ENCODE results near the gene RMI2.

The RMI2 gene

GRCh38 chr16:11310634-11310977 is 34.7 kb upstream of the RMI2 start:
- DNase-seq, result no peak

DNA sequence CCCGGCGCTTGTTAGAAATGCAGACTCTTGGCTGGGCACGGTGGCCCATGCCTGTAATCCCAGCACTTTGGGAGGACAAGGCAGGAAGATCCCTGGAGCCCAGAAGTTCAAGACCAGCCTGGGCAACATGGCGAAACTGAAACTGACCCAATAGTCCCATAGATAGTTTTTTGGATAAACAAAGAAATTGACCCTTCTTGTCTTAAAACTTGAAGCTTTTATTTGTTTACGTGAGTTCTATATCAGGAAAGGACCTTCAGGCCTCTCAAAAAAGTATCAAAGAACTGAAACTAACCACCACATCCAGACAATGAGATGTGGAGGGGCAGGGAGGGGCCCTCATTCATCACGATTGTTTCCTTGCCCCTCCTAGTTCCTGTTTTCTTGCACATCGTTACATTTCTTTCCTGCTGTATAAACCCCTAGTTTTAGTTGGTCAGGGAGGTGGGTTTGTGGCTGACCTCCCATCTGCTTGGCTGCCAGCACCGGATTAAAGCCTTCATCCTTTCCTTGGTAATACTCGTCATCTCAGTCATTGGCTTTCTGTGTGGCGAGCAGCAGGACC is 34.2 kb upstream of the RMI2 start:
- peak; percentile 19 for DNase-seq

DNA sequence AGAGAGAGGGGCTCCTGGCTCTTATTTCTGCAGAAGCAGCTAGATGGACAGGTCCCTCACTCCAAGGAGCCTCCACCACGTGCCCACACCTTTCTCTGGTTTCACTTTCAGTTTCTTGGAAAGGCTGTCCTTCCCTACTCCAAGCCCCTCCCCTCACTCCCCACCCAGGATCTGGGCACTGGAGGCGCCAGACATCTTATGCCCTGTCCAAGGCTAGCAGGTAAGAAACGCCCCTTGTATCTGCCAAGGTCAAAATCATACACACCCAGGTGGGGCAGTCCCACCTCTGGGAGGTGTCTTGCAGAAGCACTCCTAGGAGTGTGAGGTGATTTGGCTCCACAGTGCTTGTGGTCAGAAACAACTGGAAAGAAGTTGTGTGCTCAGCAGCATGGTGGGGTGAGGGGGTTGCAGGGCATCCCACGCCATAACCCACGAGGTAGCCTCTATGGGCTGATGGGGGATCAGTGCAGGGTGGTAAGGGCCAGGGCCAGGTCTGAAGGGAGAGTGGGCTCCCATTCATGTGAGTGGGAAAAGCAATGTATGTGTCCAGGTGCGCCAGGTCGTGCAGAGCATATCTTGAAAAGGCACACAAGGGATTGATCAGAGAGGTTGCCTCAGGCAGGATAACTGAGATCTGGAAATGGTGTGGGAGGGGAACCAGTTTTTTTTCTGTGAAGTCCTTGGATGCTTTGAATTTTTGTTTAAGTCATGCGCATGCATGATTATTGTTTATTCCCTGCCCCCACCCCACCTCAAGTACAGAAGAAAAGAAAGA is 32.4 kb upstream of the RMI2 start:
- no peak for DNase-seq

DNA sequence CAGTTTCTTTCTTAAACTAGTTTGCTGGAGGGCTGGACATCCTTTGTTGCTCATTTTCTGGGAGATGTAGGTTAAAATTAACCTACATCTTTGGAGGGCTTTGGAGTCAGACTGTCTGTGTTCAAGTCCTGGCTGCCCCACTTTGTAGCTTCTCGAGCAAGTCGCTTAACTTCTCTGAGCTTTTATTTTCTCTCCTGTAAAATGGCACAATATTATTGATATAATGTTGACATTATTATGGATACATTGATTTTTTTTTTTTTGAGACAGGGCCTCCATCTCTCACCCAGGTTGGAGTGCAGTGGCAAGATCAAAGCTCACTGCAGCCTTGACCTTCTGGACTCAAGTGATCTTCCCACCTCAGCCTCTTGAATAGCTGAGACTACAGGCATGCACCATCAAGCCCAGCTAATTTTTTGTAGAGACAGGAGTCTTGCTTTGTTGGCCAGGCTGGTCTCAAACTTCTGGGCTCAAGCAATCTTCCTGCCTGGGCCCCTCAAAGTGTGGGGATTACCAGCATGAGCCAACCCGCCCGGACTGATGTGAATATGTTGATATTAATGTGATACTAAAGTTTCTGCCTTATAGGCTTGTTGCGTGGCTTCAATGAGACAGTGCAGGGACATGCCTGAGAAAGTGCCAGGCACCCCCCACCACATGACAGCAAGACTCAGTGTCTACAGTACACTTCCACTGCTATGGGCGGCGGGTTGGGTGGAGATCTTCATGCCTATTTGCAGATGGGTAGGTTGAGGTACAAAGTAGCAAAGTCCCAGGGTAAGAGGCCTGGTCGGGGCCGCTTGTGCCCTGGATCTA is 31.6 kb upstream of the RMI2 start:
- no peak for DNase-seq

DNA sequence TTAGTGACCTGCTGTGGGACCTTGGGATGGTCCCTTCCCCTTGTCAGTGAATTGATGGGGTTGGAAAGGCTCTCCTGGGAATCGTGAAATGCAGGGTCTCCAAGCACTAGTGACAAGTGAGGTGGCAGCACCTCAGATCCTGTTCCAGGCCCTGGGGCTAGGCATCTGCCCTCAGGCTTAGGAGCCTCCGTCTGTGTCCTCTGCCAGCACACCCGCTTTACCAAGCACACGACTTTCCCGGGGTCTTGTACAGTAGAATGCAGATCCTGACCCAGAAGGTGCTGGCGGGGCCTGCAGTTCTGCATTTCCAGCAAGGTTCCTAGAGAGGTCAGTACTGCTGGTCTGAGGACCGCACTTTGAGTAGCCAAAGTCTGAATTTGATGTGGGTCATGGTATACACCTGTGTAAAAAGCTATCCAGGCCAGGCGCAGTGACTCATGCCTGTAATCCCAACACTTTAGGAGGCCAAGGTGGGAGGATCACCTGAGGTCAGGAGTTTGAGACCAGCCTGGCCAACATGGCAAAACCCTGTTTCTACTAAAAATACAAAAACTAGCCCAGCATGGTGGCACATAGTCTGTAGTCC is 30.9 kb upstream of the RMI2 start:
- DNase-seq, result no peak

GRCh38 chr16:11315510-11315909 is 29.7 kb upstream of the RMI2 start:
- DNase-seq, result no peak

DNA sequence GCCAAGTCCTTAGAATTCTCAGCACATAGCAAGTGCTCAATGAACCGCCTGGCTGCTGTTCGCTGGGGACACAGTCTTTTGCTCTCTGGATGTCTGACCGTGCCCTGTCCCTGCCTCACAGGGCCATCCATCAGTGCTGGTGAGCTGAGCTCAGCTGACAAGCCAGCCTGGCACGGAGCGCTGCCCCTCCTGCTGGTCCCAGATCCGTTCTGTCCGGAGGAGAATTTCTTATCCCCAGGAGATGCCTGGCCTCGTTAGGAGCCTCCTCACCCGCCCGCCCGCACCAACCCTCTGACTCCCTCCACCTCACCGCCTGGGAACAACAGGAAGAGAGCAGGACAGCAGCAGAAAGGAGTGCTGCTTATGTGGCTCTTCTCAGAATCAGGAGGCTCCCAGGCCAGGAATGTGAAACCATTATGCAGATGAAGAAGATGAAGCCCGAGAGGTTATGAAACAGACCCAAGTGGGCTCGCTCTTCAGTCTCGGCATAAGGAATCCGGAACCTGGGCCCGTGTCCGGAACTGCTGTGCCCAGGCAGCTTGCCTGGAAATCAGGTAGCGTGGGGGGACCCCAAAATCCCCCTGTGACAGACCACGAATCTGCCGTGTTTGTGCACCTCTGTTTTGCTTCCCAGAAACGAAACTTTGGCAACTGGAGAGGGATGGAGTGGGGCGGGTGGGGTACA is 28.8 kb upstream of the RMI2 start:
- DNase-seq, result no peak

GRCh38 chr16:11318817-11319216 is 26.4 kb upstream of the RMI2 start:
- no peak for DNase-seq

DNA sequence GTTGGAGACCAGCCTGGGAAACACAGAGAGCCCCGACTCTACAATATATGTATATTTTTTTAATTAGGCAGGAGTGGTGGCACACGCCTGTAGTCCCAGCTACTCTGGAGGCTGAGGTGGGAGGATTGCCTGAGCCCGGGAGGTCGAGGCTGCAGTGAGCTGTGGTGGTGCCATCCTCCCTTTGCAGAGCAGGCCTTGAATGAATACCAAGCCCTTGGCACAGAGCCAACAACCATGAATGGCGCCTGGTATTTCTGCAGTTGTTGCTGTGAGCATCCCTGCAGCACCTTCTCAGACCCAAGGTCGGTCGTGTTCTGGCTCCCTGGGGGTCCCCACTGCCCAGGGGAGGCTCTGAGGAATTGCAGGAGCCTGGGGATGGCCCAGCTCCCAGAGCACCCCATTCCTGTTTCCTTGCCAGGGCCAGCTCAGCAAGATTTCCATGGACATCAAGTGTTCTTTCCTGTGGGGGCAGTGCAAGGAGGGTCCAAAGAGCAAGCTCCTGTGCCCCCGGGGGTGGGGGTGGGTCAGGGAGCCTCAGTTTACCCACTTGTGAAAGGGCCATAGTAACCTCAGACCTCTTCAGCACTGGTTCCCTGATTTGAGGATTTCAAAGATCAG is 25.6 kb upstream of the RMI2 start:
- no peak for DNase-seq

- DNase-seq, result no peak
Measured at GRCh38 chr16:11320170-11320569, 25.1 kb upstream of the RMI2 start.

DNA sequence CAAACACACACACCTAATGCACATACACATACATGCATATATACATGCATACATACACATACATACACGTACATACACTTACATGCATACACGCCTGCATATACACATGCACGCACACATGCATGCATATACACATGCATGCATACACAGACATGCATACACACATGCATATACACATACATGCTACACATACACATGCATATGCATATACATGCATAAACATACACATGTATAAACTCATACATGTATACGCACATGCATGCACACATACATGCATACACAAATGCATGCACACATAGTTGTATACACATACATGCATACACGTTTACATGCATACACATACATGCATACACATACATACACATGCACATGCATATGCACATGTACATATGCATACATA is 23.6 kb upstream of the RMI2 start:
- no peak for DNase-seq

- no peak for DNase-seq
Measured at GRCh38 chr16:11322823-11323222, 22.4 kb upstream of the RMI2 start.

- no peak for DNase-seq
Measured at GRCh38 chr16:11323551-11324336, 21.5 kb upstream of the RMI2 start.

GRCh38 chr16:11325404-11326083 is 19.7 kb upstream of the RMI2 start:
- DNase-seq, result no peak

GRCh38 chr16:11326084-11326736 is 19.0 kb upstream of the RMI2 start:
- no peak for DNase-seq

DNA sequence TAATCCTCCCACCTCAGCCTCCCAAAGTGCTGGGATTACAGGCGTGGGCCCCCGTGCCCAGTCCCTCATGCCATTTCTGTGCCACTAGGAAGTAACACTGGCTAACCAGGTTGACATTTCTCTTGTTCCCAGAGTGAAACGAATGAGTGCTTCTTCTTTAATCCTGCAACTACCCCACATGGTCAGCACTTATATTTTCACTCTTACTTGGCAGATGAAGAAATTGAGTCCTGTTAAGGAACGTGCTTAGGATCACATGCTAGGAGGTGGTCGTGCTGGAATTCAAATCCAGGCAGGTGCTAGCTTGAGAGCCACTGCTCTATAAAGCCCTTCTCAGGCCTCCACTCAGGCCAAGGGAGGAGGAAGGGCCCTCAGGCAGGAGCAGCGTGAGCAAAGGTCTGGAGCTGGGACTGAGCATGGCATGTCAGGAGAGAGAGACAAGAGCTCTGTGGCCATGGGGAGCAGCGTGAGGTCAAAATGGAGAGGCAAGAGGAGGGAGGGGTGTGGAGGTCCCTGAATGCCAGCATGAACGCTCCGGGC is 18.5 kb upstream of the RMI2 start:
- no peak for DNase-seq

DNA sequence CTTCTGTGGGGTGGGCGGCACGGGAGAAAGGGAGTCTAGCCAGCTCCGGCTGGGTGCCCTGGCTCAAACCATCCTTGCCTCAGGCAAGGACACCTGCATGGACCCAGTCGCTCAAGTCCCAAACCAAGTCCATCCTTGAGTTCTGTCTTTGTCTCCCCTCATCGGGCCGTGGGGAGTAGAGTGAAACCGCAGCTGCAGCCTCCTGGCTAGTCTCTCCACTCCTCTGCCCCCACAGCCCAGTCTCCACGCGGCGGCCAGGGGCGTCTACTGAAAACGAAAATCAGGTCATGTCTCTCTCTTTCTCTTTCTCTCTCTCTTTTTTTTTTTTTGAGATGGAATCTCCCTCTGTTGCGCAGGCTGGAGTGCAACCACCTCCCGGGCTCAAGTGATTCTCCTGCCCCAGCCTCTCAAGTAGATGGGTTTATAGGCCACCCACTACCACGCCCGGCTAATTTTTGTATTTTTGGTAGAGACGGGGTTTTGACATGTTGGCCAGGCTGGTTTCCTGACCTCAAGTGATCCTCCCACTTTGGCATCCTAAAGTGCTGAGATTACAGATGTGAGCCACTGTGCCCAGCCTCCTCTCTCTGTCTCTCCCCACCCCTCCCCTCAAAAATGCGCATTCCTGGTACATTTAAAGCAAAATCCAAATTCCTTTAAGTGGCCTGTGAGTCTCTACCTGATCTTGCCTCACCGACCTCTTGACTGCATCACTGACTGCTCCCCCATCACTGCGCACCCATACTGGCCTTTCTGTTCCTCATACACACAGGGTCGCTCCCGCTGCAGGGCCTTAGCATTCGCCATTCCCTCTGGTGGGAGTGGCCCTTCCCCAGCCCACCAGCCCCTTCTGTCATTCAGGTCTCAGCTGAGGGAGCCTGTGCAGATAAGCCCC is 17.7 kb upstream of the RMI2 start:
- no peak for DNase-seq

GRCh38 chr16:11328172-11329070 is 16.8 kb upstream of the RMI2 start:
- DNase-seq, result peak; percentile 66
